ENCODE data around the gene NOSIP.

Gene NOSIP

GRCh38 chr19:49524812-49525455, 55.4 kb downstream of the NOSIP start:
- H3K27me3 ChIP-seq (ENCODE audit: insufficient read depth, poor library complexity, severe bottlenecking) = no peaks in the 10 kb centered on the region
- no peak for DNase-seq (ENCODE audit: low read depth in 1 of 2, low spot score in 1 of 2)
- no peak for TF ChIP-seq GABPA (IDR thresholded peaks at IDR 0.05; ENCODE audit: low read depth)
- TF ChIP-seq, protein P1, sequence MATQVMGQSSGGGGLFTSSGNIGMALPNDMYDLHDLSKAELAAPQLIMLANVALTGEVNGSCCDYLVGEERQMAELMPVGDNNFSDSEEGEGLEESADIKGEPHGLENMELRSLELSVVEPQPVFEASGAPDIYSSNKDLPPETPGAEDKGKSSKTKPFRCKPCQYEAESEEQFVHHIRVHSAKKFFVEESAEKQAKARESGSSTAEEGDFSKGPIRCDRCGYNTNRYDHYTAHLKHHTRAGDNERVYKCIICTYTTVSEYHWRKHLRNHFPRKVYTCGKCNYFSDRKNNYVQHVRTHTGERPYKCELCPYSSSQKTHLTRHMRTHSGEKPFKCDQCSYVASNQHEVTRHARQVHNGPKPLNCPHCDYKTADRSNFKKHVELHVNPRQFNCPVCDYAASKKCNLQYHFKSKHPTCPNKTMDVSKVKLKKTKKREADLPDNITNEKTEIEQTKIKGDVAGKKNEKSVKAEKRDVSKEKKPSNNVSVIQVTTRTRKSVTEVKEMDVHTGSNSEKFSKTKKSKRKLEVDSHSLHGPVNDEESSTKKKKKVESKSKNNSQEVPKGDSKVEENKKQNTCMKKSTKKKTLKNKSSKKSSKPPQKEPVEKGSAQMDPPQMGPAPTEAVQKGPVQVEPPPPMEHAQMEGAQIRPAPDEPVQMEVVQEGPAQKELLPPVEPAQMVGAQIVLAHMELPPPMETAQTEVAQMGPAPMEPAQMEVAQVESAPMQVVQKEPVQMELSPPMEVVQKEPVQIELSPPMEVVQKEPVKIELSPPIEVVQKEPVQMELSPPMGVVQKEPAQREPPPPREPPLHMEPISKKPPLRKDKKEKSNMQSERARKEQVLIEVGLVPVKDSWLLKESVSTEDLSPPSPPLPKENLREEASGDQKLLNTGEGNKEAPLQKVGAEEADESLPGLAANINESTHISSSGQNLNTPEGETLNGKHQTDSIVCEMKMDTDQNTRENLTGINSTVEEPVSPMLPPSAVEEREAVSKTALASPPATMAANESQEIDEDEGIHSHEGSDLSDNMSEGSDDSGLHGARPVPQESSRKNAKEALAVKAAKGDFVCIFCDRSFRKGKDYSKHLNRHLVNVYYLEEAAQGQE (IDR thresholded peaks at IDR 0.05; ENCODE audit: insufficient replicate concordance, low read depth) = no peak
- TF ChIP-seq, protein P2, sequence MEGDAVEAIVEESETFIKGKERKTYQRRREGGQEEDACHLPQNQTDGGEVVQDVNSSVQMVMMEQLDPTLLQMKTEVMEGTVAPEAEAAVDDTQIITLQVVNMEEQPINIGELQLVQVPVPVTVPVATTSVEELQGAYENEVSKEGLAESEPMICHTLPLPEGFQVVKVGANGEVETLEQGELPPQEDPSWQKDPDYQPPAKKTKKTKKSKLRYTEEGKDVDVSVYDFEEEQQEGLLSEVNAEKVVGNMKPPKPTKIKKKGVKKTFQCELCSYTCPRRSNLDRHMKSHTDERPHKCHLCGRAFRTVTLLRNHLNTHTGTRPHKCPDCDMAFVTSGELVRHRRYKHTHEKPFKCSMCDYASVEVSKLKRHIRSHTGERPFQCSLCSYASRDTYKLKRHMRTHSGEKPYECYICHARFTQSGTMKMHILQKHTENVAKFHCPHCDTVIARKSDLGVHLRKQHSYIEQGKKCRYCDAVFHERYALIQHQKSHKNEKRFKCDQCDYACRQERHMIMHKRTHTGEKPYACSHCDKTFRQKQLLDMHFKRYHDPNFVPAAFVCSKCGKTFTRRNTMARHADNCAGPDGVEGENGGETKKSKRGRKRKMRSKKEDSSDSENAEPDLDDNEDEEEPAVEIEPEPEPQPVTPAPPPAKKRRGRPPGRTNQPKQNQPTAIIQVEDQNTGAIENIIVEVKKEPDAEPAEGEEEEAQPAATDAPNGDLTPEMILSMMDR (IDR thresholded peaks at IDR 0.05; ENCODE audit: insufficient read depth, low read length) = no peak
- TF ChIP-seq SPI1 (IDR thresholded peaks at IDR 0.05; ENCODE audit: borderline replicate concordance, low read depth) = no peak
- TF ChIP-seq POLR2AphosphoS5 (IDR thresholded peaks at IDR 0.05; ENCODE audit: low read depth) = no peak
- no peak overlapping the region for H3K27ac ChIP-seq (replicated peaks)
- no peak overlapping the region for H3K4me3 ChIP-seq (replicated peaks; ENCODE audit: insufficient read depth, low read length)

GRCh38 chr19:49520705-49521319, 59.5 kb downstream of the NOSIP start:
- Histone ChIP-seq H3K4me3 (replicated peaks; ENCODE audit: insufficient read depth, low read length) (no peak overlapping the region), H3K27ac (replicated peaks) (no peak overlapping the region), H3K27me3 (ENCODE audit: insufficient read depth, poor library complexity, severe bottlenecking) (no peaks in the 10 kb centered on the region)
- no peak for DNase-seq (ENCODE audit: low read depth in 1 of 2, low spot score in 1 of 2)
- TF ChIP-seq, protein P2 (IDR thresholded peaks at IDR 0.05; ENCODE audit: insufficient read depth, low read length) = no peak
- TF ChIP-seq SPI1 (IDR thresholded peaks at IDR 0.05; ENCODE audit: borderline replicate concordance, low read depth) (no peak), GABPA (IDR thresholded peaks at IDR 0.05; ENCODE audit: low read depth) (no peak), POLR2AphosphoS5 (IDR thresholded peaks at IDR 0.05; ENCODE audit: low read depth) (no peak)
- TF ChIP-seq, protein P1 (IDR thresholded peaks at IDR 0.05; ENCODE audit: insufficient replicate concordance, low read depth) = no peak

DNA sequence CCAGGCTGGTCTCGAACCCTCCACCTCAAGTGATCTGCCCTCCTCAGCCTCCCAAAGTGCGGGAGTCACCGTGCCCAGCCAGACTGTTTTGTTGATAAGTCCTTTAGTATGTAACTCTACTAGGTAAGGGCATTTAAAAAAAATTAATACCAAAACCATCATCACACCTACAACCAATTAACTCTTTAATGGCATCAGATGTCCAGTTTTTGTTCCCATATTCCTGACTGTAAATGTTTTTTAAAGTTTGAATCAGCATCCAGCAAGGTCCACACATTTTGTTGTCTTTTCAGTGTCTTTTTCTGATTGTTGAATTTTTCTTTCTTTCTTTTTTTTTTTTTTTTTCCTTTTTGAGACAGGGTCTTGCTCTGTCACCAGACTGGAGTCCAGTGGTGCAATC, 62.3 kb downstream of the NOSIP start:
- Histone ChIP-seq H3K27ac (replicated peaks) (no peak overlapping the region), H3K4me3 (replicated peaks; ENCODE audit: insufficient read depth, low read length) (no peak overlapping the region), H3K27me3 (ENCODE audit: insufficient read depth, poor library complexity, severe bottlenecking) (no peaks in the 10 kb centered on the region)
- no peak for DNase-seq (ENCODE audit: low read depth in 1 of 2, low spot score in 1 of 2)
- no peak for TF ChIP-seq POLR2AphosphoS5 (IDR thresholded peaks at IDR 0.05; ENCODE audit: low read depth)
- TF ChIP-seq, protein P1 (IDR thresholded peaks at IDR 0.05; ENCODE audit: insufficient replicate concordance, low read depth) = no peak
- no peak for TF ChIP-seq GABPA (IDR thresholded peaks at IDR 0.05; ENCODE audit: low read depth)
- TF ChIP-seq, protein P2 (IDR thresholded peaks at IDR 0.05; ENCODE audit: insufficient read depth, low read length) = no peak
